HEK293T (cell line): ENCODE data around the gene PDE3A.

Experiments used
- ARNT ChIP-seq: fragments of 450-650 bp; IDR thresholded peaks from 2 replicates; pipeline ENCODE4 v1.6.1; 2017; ENCODE audit warnings: mild to moderate bottlenecking
- BHLHE40 ChIP-seq: fragments of 450-650 bp; IDR thresholded peaks from 2 replicates; pipeline ENCODE4 v1.6.1; 2016; ENCODE audit warnings: mild to moderate bottlenecking, moderate library complexity, borderline replicate concordance
- ELF4 ChIP-seq: fragments of 450-650 bp; IDR thresholded peaks from 2 replicates; pipeline ENCODE4 v1.6.1; 2017; ENCODE audit warnings: antibody characterized with exemption
- FOXA1 ChIP-seq: fragments of 450-650 bp; IDR thresholded peaks from 2 replicates; pipeline ENCODE4 v1.6.1; 2016; ENCODE audit warnings: mild to moderate bottlenecking
- FOXM1 ChIP-seq: fragments of 450-650 bp; IDR thresholded peaks from 2 replicates; pipeline ENCODE4 v1.6.1; 2017; ENCODE audit warnings: mild to moderate bottlenecking, borderline replicate concordance
- HDGF ChIP-seq: fragments of 450-650 bp; IDR thresholded peaks from 2 replicates; pipeline ENCODE4 v1.6.1; 2017; ENCODE audit warnings: antibody characterized with exemption, borderline replicate concordance
- LEF1 ChIP-seq: fragments of 450-650 bp; IDR thresholded peaks from 2 replicates; pipeline ENCODE4 v1.6.1; 2017; ENCODE audit warnings: mild to moderate bottlenecking, borderline replicate concordance
- SP1 ChIP-seq: fragments of 450-650 bp; IDR thresholded peaks from 2 replicates; pipeline ENCODE4 v1.6.1; 2017
- SUZ12 ChIP-seq: fragments of 450-650 bp; IDR thresholded peaks from 2 replicates; pipeline ENCODE4 v1.6.1; 2016; ENCODE audit warnings: mild to moderate bottlenecking
- TF ChIP-seq, protein P1 (sequence below): fragments of 450-650 bp; IDR thresholded peaks from 2 replicates; pipeline ENCODE4 v1.6.1; 2016

- TF ChIP-seq ELF4 (no peak), FOXA1 (no peak), SUZ12 (no peak), HDGF (no peak), ARNT (no peak), BHLHE40 (no peak), FOXM1 (no peak), SP1 (no peak), LEF1 (no peak)
- TF ChIP-seq, protein P1, sequence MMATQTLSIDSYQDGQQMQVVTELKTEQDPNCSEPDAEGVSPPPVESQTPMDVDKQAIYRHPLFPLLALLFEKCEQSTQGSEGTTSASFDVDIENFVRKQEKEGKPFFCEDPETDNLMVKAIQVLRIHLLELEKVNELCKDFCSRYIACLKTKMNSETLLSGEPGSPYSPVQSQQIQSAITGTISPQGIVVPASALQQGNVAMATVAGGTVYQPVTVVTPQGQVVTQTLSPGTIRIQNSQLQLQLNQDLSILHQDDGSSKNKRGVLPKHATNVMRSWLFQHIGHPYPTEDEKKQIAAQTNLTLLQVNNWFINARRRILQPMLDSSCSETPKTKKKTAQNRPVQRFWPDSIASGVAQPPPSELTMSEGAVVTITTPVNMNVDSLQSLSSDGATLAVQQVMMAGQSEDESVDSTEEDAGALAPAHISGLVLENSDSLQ, result no peak
Measured at GRCh38 chr12:20696181-20696905, 328.0 kb downstream of the PDE3A start.
